NCI-H748 (cell line): ENCODE results near the gene TOMT.

Experiments used
- DNase-seq: peaks from one replicate; lab custom pipeline; 2025; ENCODE audit not compliant: unreplicated experiment; lab: John Stamatoyannopoulos, UW

Gene TOMT

DNA sequence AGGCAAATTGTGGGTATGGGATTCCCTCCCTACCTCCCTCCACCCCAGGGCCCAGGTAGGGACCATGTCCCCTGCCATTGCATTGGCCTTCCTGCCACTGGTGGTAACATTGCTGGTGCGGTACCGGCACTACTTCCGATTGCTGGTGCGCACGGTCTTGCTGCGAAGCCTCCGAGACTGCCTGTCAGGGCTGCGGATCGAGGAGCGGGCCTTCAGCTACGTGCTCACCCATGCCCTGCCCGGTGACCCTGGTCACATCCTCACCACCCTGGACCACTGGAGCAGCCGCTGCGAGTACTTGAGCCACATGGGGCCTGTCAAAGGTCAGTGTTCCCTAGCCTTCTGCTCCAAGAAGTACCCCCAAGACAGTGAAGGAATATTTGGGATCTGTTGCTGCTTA is at the start of gene TOMT:
Gene TOMT (plus strand): TSS at position 37 of the 400 bp plus-strand sequence. CDS start 28 bp downstream, at position 65.
- no peak for DNase-seq

GRCh38 chr11:72058416-72059034 is 47.2 kb upstream of the TOMT start:
- no peak for DNase-seq

DNA sequence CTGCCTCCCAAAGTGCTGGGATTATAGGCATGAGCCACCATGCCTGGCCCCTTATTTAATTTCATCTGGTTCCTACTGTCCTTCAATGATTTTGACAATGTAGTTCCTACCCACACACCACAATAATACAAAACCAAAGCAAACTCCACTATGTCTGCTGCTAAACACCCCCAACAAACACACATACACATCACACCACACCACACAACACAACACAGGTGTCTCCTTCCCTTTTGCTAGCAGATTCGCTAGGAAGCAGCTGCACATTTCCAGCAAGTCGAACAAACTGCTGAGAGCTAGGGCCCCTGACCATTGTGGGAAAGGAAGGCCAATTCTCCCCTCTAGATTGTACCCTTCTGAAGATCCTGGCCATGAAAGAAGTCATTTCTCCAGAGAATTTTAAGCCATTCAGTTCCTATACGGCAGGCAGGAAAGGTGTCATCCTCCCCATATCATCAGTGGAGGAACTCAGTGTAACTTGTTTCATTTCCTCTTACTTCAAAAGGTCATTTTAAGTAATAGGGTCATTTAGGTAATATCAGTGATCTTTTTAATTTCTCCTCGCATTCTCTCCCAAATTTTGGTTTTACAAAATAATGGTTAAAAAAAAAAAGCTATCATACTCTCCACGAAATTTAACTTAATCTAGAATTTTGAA is 43.9 kb upstream of the TOMT start:
- DNase-seq = no peak

DNA sequence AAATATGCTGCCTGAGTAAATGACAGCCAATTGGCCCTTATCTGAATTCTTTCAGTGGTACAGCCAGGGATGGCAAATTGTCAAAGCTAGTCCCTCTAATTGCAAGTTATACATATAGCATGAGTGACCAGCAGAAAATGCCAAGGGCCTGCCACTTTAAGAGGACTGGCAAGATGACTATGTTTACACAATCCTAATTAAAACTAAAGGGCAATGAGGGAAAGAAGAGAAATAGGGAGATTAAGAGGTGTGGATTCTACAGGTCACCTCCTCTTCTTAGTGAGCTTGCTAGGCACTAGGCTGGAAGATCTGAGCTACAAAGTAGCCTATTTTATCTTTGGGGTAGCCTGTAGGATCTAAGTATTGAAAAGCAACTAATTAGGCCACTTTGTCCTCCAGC is 38.9 kb upstream of the TOMT start:
- DNase-seq = no peak

GRCh38 chr11:72067266-72067665 is 38.5 kb upstream of the TOMT start:
- DNase-seq = no peak

DNA sequence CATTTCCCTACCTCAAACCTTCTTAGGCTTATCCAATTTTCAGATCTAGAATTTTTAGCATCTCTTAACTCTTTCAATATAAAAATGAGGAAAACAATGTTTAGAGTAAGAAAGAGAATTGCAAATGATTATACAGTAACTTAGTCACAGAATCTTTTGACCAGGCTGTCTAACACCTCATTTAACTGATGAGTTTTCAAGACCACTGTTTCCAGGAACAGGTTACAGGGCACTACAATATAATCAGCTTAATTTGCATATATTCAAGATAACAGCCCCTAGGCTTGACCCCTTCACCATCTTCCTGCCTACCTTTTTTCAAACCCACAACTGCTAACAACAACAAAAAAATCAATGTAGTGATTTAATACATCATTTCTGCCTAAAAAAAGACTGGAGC is 38.0 kb upstream of the TOMT start:
- no peak for DNase-seq

- no peak for DNase-seq
These were observed 36.5 kb upstream of the TOMT start for GRCh38 chr11:72069200-72069599.

DNA sequence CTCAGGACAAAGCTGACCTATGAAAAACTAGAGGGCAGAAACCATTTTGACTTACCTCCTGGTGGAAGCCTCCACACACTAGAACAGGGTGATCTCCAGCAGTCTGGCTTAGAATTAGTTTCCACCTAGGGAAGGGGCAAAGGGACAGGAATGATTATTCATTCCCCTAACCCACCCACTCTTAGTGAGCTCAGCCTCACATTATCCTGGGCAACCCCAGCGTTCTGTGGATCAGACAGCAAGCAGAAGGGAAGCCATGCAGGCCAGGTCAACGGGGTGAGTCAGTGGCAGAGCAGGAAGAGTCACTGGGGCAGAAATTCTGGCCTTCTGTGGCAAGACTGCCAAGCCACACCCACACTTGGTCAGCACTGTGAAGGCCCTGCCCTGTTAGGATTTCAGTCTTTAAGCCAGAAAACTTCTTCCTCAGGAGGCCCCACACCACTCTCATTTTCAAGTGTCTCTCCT is 35.9 kb upstream of the TOMT start:
- no peak for DNase-seq

DNA sequence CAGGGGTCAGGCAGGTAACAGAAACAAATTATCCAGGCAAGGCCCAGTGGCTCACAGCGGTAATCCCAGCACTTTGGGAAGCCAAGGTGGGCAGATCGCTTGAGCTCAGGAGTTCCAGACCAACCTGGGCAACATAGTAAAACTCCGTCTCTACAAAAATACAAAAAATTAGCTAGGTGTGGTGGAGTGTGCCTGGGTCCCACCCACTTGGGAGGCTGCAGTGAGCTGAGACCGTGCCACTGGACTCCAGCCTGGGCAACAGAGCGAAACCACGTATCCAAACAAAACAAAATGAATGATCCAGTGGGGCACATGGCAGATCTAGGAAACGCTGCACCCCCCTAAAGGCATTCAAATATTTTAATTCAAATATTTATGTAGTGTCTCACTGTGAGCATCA is 35.2 kb upstream of the TOMT start:
- no peak for DNase-seq

DNA sequence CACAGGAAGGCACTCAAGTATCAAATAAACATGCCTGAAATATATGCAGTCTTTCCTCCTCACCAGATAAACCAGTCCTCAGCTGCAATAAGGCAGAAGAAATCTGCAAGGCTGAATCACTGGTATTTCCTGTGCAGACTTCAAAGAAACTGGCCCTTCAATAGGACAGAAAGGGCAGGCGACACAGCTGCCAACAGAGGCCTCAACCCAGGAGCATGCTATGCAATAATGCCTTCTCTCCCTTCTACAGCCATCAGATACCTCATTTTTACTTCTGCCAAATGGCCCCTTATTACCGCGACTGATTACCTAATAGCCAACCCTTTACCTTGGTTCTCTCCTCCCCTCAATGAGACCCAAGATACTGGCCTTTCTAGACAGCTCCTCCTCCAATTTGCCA is 33.4 kb upstream of the TOMT start:
- no peak for DNase-seq

GRCh38 chr11:72075109-72075508 is 30.6 kb upstream of the TOMT start:
- DNase-seq = no peak

GRCh38 chr11:72075756-72076155 is 30.0 kb upstream of the TOMT start:
- no peak for DNase-seq

DNA sequence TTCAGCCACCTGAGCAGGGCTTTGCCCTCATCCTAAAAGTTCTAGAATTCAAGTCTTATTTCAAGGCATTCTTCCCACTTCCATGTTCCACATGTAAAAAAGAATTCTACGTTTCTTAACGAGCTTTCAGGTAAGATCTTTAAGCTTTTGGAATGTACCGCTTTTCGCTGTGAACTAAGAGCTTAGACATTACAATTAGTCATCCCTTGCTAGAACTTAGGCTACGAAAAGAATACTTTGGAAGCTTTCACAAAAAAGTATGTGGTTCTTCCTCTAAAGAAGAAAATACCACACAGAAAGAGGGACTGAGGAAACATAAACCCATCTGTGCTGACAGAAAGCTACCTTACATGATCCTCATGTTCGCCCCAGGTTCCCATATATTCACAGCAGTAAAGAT is 27.2 kb upstream of the TOMT start:
- DNase-seq = no peak

- DNase-seq = peak; percentile 80
These were observed 25.9 kb upstream of the TOMT start for GRCh38 chr11:72079819-72080325.

- DNase-seq = peak; percentile 100
These were observed 25.2 kb upstream of the TOMT start, which contains the start of the genes LRRC51 and NUMA1 for GRCh38 chr11:72080326-72081183. Gene LRRC51 (plus strand): TSS chr11:72080850. CDS start chr11:72089084, 8,234 bp downstream. Gene NUMA1 (minus strand): TSS chr11:72080542. CDS start chr11:72035943, 44,599 bp downstream.

- DNase-seq = no peak
These were observed 24.5 kb upstream of the TOMT start for GRCh38 chr11:72081184-72081644.

DNA sequence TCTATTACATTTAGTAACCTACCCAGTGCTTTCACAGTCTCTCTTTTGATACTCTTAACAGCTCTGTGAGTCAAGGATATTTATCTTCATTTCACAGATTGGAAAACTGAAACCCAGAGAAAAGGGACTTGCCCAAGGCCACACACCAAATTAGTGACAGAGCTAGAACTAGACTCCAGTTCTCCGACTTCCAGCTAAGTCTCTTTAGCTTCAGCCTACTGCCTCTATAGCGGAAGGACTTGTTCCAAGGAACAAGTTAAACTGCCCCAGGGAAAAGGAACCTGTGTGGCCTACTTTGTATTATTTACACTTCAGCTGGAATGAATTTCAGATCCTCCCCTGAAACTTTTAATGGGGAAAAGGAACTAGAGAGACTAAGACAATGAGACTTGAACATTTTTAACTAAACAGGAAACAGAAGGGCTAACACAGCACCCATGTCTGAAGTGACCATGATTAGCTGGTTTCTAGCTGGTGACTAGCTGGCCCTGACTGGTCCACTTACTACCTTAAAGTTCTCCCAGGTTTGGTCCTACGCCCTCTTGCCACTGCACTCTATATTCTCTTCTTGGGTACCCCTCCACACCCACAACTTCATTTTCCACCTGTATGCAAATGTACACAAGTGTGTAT is 23.8 kb upstream of the TOMT start:
- DNase-seq = peak; percentile 8

DNA sequence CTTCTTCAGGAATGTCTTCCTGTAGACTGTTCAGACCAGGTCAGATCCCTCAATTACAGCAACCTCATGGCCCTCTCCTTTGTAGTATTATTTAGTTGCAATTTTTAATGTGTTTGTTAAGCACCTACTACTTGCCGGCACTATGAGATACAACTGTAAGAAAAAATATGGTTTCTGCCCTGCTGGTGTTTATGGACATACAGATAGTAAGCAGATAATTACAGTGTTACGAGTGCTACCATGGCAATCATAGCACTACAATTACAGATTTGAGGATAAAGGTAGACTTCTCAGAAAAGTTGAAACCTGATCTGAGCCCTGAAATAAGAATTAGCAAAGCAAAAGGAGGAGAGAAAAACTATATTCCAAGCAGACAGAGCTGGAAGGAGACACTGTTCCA is 22.3 kb upstream of the TOMT start:
- no peak for DNase-seq

- no peak for DNase-seq
These were observed 21.6 kb upstream of the TOMT start for GRCh38 chr11:72084076-72084475.

DNA sequence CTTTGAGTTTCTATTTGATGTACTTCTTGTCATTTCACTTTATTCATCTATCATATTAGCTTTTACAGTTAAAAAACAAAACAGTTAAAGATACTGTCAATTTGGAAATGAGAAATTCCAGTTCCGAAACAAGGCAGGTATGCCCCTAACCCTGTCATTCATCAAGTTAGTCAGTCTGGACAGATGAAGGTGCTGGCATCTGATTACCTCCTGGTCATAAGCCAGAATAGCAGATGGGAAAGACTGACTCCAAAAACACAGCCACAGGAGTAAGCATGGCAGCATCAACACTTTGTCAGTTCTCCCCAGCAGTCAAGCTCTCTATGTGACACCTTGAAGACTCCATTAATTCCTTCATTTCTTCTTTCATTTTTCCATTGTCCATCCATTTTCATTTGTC is 20.8 kb upstream of the TOMT start:
- no peak for DNase-seq
